Erythroblast (primary cell): ENCODE results near the gene CCDC57.

ENCODE experiments used
- GATA1 ChIP-seq: IDR thresholded peaks from 2 replicates; pipeline ENCODE4 v1.6.1; 2011; ENCODE audit warnings: low read depth, mild to moderate bottlenecking, control low read depth, low read length, moderate library complexity
- POLR2A ChIP-seq: IDR thresholded peaks from 2 replicates; pipeline ENCODE4 v1.6.1; 2011; ENCODE audit warnings: mild to moderate bottlenecking, low read length

- TF ChIP-seq POLR2A (no peak), GATA1 (no peak)
Measured at GRCh38 chr17:82217530-82218204, 5.0 kb upstream of the CCDC57 start.
